ENCODE data around the gene PALM. TPM values are rescaled to one million over a fixed set of nuclear protein-coding genes. Genes with fewer than 3 reads are reported as not detected.

Gene PALM
- total RNA-seq, 1 experiment from 2014 or later: 43.7 TPM

- Histone ChIP-seq H3K27ac (ENCODE audit: low read depth, low read length) (no peak overlapping the region), H3K27me3 (ENCODE audit: insufficient read depth, low read length) (no peaks in the 10 kb centered on the region), H3K36me3 (ENCODE audit: control insufficient read depth in 1 of 2, insufficient read depth in 2 of 2, low read length in 2 of 2) (no peaks in the 10 kb centered on the region), H3K9me2 (ENCODE audit: insufficient read depth) (no peaks in the 10 kb centered on the region), H3K4me1 (ENCODE audit: control insufficient read depth in 1 of 2, insufficient read depth in 2 of 2, low read length in 2 of 2) (peaks cover 4 to 14% of the 10 kb centered on the region in 2 experiments), H4K20me1 (ENCODE audit: insufficient read depth) (no peaks in the 10 kb centered on the region), H3K9ac (ENCODE audit: low read length) (no peak overlapping the region), H3K4me3 (replicated peaks in 1 of 2; ENCODE audit: low read depth in 1 of 2, low read length in 2 of 2) (no peak overlapping the region), H2AFZ (ENCODE audit: low read depth, low read length, poor library complexity, severe bottlenecking) (no peak overlapping the region), H3K4me2 (ENCODE audit: low read length) (no peak overlapping the region), H3K79me2 (ENCODE audit: insufficient read depth, low read length) (no peaks in the 10 kb centered on the region), H3K9me3 (ENCODE audit: control insufficient read depth in 1 of 2, insufficient read depth in 1 of 2, low read depth in 1 of 2, low read length in 2 of 2) (no peaks in the 10 kb centered on the region)
- TF ChIP-seq SRF (IDR thresholded peaks at IDR 0.05; ENCODE audit: low read depth) (no peak), ZFX (IDR thresholded peaks at IDR 0.05) (no peak), CTCF (IDR thresholded peaks at IDR 0.05 in 2 of 3, conservative IDR thresholded peaks at IDR 0.05 in 1 of 3; ENCODE audit: borderline replicate concordance in 1 of 3, insufficient read depth in 1 of 3, low read depth in 2 of 3, low read length in 2 of 3) (no peak), POLR2AphosphoS5 (IDR thresholded peaks at IDR 0.05; ENCODE audit: low read depth, low read length) (no peak)
- no peak for ATAC-seq
- DNase-seq (ENCODE audit: low read depth, low spot score): no peak
- ChIA-PET POLR2A (interaction anchor here (1.1 kb wide), 1 partner anchor 24 kb away, joined by 3 read pairs; the partner anchor contains the start of gene PTBP1), CTCF (no interaction called here), RAD21 (ENCODE audit: low non-redundant PET in 1 of 2, low total read pairs in 2 of 2, uncharacterized antibody in 2 of 2, unreplicated experiment in 2 of 2) (no interaction called here)
- no TSS peak for BruUV-seq (replicated peaks)
- intact Hi-C loops (cut with micrococcal nuclease): no loop called here
Measured at GRCh38 chr19:772730-773436, 64.1 kb downstream of the PALM start.

DNA sequence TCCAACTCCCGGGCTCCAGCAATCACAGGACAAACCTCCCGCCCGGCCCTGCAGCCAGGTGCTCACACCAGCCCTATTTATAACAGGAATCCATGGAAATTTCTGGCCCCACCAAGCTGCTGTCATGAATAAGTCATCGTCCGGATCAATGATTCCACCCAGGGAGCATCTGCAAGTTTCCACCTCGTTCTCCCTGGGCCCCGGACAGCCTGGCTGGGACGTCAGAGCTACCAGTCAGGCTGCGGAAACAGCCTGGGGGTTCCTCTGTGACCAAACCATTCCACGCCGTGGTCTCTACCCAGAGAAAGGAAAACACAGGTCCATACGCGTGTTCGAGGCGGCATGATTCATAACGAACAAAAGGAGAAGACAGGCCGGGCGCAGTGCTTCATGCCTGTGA is 67.8 kb downstream of the PALM start:
- Histone ChIP-seq H2AFZ (ENCODE audit: low read depth, low read length, poor library complexity, severe bottlenecking) (no peak overlapping the region), H3K9ac (ENCODE audit: low read length) (no peak overlapping the region), H3K4me1 (ENCODE audit: control insufficient read depth in 1 of 2, insufficient read depth in 2 of 2, low read length in 2 of 2) (peaks cover 0 to 4% of the 10 kb centered on the region in 2 experiments; a peak in 1 of 4 replicates), H4K20me1 (ENCODE audit: insufficient read depth) (no peaks in the 10 kb centered on the region), H3K27me3 (ENCODE audit: insufficient read depth, low read length) (no peaks in the 10 kb centered on the region), H3K36me3 (ENCODE audit: control insufficient read depth in 1 of 2, insufficient read depth in 2 of 2, low read length in 2 of 2) (no peaks in the 10 kb centered on the region), H3K79me2 (ENCODE audit: insufficient read depth, low read length) (no peaks in the 10 kb centered on the region), H3K4me3 (replicated peaks in 1 of 2; ENCODE audit: low read depth in 1 of 2, low read length in 2 of 2) (no peak overlapping the region), H3K4me2 (ENCODE audit: low read length) (no peak overlapping the region), H3K9me3 (ENCODE audit: control insufficient read depth in 1 of 2, insufficient read depth in 1 of 2, low read depth in 1 of 2, low read length in 2 of 2) (no peaks in the 10 kb centered on the region), H3K9me2 (ENCODE audit: insufficient read depth) (no peaks in the 10 kb centered on the region), H3K27ac (ENCODE audit: low read depth, low read length) (no peak overlapping the region)
- ATAC-seq (no peak), DNase-seq (ENCODE audit: low read depth, low spot score) (no peak)
- no TSS peak for BruUV-seq (replicated peaks)
- ChIA-PET CTCF (no interaction called here), POLR2A (no interaction called here), RAD21 (ENCODE audit: low non-redundant PET in 1 of 2, low total read pairs in 2 of 2, uncharacterized antibody in 2 of 2, unreplicated experiment in 2 of 2) (no interaction called here)
- no peak for TF ChIP-seq POLR2A (IDR thresholded peaks at IDR 0.05; ENCODE audit: borderline replicate concordance, extremely low read depth, insufficient read depth, insufficient read length)
- intact Hi-C loops (cut with micrococcal nuclease): no loop called here
